NCI-H226 (cell line): ENCODE measurements around the gene ROBO3.

Source experiments
- DNase-seq: peaks from one replicate; pipeline ENCODE4 v3.0.0-alpha.2; 2015

Gene ROBO3

GRCh38 chr11:124865181-124865901, at the start of gene ROBO3:
Gene ROBO3, plus strand, starts transcription at chr11:124865432. Its CDS starts 146 bp downstream, at chr11:124865578.
- DNase-seq: no peak

- DNase-seq: no peak
Measured at GRCh38 chr11:124817036-124817435, 48.2 kb upstream of the ROBO3 start.

GRCh38 chr11:124821995-124822730, 43.1 kb upstream of the ROBO3 start:
- DNase-seq: no peak

- DNase-seq: no peak
Measured at GRCh38 chr11:124823512-124824376, 41.5 kb upstream of the ROBO3 start.

- no peak for DNase-seq
Measured at GRCh38 chr11:124825876-124826275, 39.4 kb upstream of the ROBO3 start.

GRCh38 chr11:124829986-124830385, 35.2 kb upstream of the ROBO3 start:
- no peak for DNase-seq

GRCh38 chr11:124830749-124831148, 34.5 kb upstream of the ROBO3 start:
- DNase-seq: no peak

- no peak for DNase-seq
Measured at GRCh38 chr11:124831897-124832296, 33.3 kb upstream of the ROBO3 start.

GRCh38 chr11:124832571-124832970, 32.7 kb upstream of the ROBO3 start:
- DNase-seq: no peak

- no peak for DNase-seq
Measured at GRCh38 chr11:124834526-124835180, 30.6 kb upstream of the ROBO3 start.

- DNase-seq: no peak
Measured at GRCh38 chr11:124835918-124836317, 29.3 kb upstream of the ROBO3 start.

GRCh38 chr11:124837491-124837856, 27.8 kb upstream of the ROBO3 start:
- peak; percentile 57 for DNase-seq

- DNase-seq: no peak
Measured at GRCh38 chr11:124838805-124839127, 26.5 kb upstream of the ROBO3 start.

GRCh38 chr11:124839128-124839971, 25.9 kb upstream of the ROBO3 start:
- DNase-seq: no peak

GRCh38 chr11:124839972-124840621, 25.1 kb upstream of the ROBO3 start:
- DNase-seq: no peak

- DNase-seq: no peak
Measured at GRCh38 chr11:124840666-124841065, 24.6 kb upstream of the ROBO3 start.

GRCh38 chr11:124841201-124841600, 24.0 kb upstream of the ROBO3 start:
- DNase-seq: no peak

GRCh38 chr11:124841840-124842239, 23.4 kb upstream of the ROBO3 start:
- no peak for DNase-seq

GRCh38 chr11:124842305-124842704, 22.9 kb upstream of the ROBO3 start:
- no peak for DNase-seq

GRCh38 chr11:124843616-124843910, 21.7 kb upstream of the ROBO3 start:
- DNase-seq: no peak

GRCh38 chr11:124844664-124845079, 20.6 kb upstream of the ROBO3 start:
- no peak for DNase-seq
